Muscle layer of colon (tissue), 2 donors: ENCODE data around the gene CEP112.

Experiments
- H3K27ac ChIP-seq: one replicate; pipeline ENCODE4 v1.7.0; 2013; ENCODE audit warnings: low read depth, mild to moderate bottlenecking, low read length, moderate library complexity
- H3K27me3 ChIP-seq, 2 donors: one replicate each; pipeline ENCODE4 v1.7.0; 2013; ENCODE audit warnings: low read length in 2 of 2, mild to moderate bottlenecking in 2 of 2; ENCODE audit not compliant: insufficient read depth in 2 of 2, control insufficient read depth in 1 of 2
- H3K36me3 ChIP-seq: one replicate; pipeline ENCODE4 v1.7.0; 2013; ENCODE audit warnings: mild to moderate bottlenecking, low read length; ENCODE audit not compliant: insufficient read depth
- H3K4me1 ChIP-seq: one replicate; pipeline ENCODE4 v1.7.0; 2013; ENCODE audit warnings: mild to moderate bottlenecking, low read length; ENCODE audit not compliant: insufficient read depth
- H3K4me3 ChIP-seq, 2 donors: one replicate each; pipeline ENCODE4 v1.7.0; 2013; ENCODE audit warnings: low read length in 2 of 2, low read depth in 1 of 2, mild to moderate bottlenecking in 1 of 2, moderate library complexity in 1 of 2
- H3K9ac ChIP-seq: one replicate; pipeline ENCODE4 v1.7.0; 2013; ENCODE audit warnings: low read length
- H3K9me3 ChIP-seq: one replicate; pipeline ENCODE4 v1.7.0; 2013; ENCODE audit warnings: mild to moderate bottlenecking, low read length
- donor health status: abdominal sarcoma.
- donor health status: Adenocarcinoma of cecum.

The CEP112 gene

DNA sequence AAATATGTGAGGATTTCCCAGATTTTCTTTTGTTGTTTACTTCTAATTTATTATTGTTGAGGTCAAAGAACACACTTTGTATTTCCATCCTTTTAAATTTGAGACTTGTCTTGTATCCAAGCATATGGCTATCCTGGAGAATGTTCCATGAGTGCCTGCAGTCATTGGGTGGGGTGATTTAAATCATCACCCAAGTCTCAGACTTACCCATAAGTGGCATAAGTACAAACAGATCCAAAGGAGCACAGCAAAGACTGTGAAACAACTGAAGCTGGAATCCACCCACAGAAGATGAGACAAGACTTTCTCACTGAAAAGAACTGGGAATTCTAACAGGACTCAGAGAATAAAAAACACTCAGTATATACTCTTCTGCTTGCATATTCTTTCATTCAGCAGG, 239.9 kb downstream of the CEP112 start:
- H3K36me3 ChIP-seq, result no peaks in the 10 kb centered on the region
- H3K4me3 ChIP-seq, result no peak overlapping the region
- no peak overlapping the region for H3K27ac ChIP-seq
- H3K9me3 ChIP-seq, result no peaks in the 10 kb centered on the region
- no peaks in the 10 kb centered on the region for H3K4me1 ChIP-seq
- no peak overlapping the region for H3K9ac ChIP-seq
- no peaks in the 10 kb centered on the region for H3K27me3 ChIP-seq

DNA sequence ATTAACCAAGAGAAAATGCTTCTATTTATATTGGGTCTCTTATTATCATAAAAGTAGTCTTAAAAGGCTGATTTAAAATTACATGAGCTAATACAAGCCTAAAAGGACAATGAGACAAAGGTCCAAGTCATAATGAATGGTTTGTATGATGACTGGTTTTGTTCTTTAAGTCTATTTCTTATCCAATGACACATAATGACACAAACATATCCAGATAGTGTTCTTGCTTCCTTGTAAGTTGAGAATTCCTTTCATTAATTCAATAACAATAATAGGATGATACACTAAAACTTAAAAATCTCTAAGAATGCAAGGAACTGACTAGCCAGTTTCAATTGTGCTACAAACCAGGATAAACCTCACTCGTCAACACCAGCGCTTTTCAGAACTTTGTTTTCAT, 244.1 kb downstream of the CEP112 start:
- H3K27me3 ChIP-seq, result no peaks in the 10 kb centered on the region
- H3K9me3 ChIP-seq, result no peaks in the 10 kb centered on the region
- H3K27ac ChIP-seq, result no peak overlapping the region
- H3K9ac ChIP-seq, result no peak overlapping the region
- no peak overlapping the region for H3K4me3 ChIP-seq
- no peaks in the 10 kb centered on the region for H3K36me3 ChIP-seq
- H3K4me1 ChIP-seq, result no peaks in the 10 kb centered on the region

DNA sequence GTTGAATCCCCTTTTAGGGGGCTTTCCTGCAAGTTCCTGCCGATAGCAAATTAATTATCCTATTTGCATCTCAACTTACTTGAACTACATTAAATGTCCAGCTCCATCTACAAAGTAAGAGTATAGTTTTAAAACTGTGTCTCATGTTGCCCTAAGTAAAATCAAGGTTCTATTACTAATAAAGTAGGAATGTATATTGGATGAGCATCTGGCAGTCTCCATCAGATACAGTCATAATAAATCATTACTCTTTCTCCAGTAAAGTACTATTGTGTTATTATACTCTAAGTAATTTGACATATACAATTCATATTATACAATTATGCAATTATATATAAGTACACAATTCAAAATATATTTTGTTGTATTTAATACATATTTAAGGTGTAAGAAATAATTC, 249.3 kb downstream of the CEP112 start:
- no peak overlapping the region for H3K27ac ChIP-seq
- H3K27me3 ChIP-seq, result no peaks in the 10 kb centered on the region

GRCh38 chr17:65941356-65941899, 250.5 kb downstream of the CEP112 start:
- Histone ChIP-seq H3K9ac (no peak overlapping the region), H3K36me3 (no peaks in the 10 kb centered on the region), H3K4me3 (no peak overlapping the region), H3K9me3 (no peaks in the 10 kb centered on the region), H3K27me3 (no peaks in the 10 kb centered on the region), H3K4me1 (no peaks in the 10 kb centered on the region), H3K27ac (no peak overlapping the region)

More for the DNA sequence above, 249.3 kb downstream of the CEP112 start:
- no peaks in the 10 kb centered on the region for H3K36me3 ChIP-seq
- H3K9ac ChIP-seq, result no peak overlapping the region
- no peak overlapping the region for H3K4me3 ChIP-seq
- H3K4me1 ChIP-seq, result no peaks in the 10 kb centered on the region
- no peaks in the 10 kb centered on the region for H3K9me3 ChIP-seq

DNA sequence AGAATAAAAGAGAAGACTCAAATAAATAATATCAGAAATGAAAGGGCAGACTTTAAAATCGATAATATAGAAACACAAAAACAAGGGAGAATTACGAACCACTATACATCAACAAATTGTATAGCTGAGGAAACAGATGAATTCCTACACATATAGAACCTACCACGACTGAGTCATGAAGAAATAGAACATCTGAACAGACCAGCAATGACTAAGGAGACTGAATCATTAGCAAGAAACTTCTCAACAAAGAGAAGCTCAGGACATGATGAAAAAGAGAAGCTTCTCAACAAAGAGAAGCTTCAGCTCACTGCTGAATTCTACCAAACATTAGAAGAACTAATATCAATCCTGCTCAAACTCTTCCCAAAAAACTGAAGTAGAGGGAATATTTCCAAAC, 255.9 kb downstream of the CEP112 start:
- Histone ChIP-seq H3K9ac (no peak overlapping the region), H3K27ac (no peak overlapping the region), H3K4me1 (no peaks in the 10 kb centered on the region), H3K27me3 (no peaks in the 10 kb centered on the region), H3K9me3 (no peaks in the 10 kb centered on the region), H3K4me3 (no peak overlapping the region), H3K36me3 (no peaks in the 10 kb centered on the region)

GRCh38 chr17:65933290-65933689, 258.6 kb downstream of the CEP112 start:
- no peak overlapping the region for H3K27ac ChIP-seq
- no peaks in the 10 kb centered on the region for H3K4me1 ChIP-seq
- no peaks in the 10 kb centered on the region for H3K27me3 ChIP-seq
- no peak overlapping the region for H3K9ac ChIP-seq
- H3K36me3 ChIP-seq, result no peaks in the 10 kb centered on the region
- no peak overlapping the region for H3K4me3 ChIP-seq
- no peaks in the 10 kb centered on the region for H3K9me3 ChIP-seq

GRCh38 chr17:65931246-65932149, 260.4 kb downstream of the CEP112 start:
- no peak overlapping the region for H3K27ac ChIP-seq
- H3K9me3 ChIP-seq, result no peaks in the 10 kb centered on the region
- no peak overlapping the region for H3K9ac ChIP-seq
- no peaks in the 10 kb centered on the region for H3K36me3 ChIP-seq
- no peak overlapping the region for H3K4me3 ChIP-seq
- H3K27me3 ChIP-seq, result no peaks in the 10 kb centered on the region
- H3K4me1 ChIP-seq, result no peaks in the 10 kb centered on the region

- Histone ChIP-seq H3K9ac (no peak overlapping the region), H3K27me3 (no peaks in the 10 kb centered on the region), H3K4me3 (no peak overlapping the region), H3K27ac (no peak overlapping the region), H3K36me3 (no peaks in the 10 kb centered on the region), H3K4me1 (no peaks in the 10 kb centered on the region), H3K9me3 (no peaks in the 10 kb centered on the region)
These were observed 261.7 kb downstream of the CEP112 start for GRCh38 chr17:65930140-65930730.

- Histone ChIP-seq H3K4me1 (no peaks in the 10 kb centered on the region), H3K9ac (no peak overlapping the region), H3K27ac (no peak overlapping the region), H3K4me3 (no peak overlapping the region), H3K27me3 (no peaks in the 10 kb centered on the region), H3K9me3 (no peaks in the 10 kb centered on the region), H3K36me3 (no peaks in the 10 kb centered on the region)
These were observed 265.3 kb downstream of the CEP112 start for GRCh38 chr17:65926599-65926998.

DNA sequence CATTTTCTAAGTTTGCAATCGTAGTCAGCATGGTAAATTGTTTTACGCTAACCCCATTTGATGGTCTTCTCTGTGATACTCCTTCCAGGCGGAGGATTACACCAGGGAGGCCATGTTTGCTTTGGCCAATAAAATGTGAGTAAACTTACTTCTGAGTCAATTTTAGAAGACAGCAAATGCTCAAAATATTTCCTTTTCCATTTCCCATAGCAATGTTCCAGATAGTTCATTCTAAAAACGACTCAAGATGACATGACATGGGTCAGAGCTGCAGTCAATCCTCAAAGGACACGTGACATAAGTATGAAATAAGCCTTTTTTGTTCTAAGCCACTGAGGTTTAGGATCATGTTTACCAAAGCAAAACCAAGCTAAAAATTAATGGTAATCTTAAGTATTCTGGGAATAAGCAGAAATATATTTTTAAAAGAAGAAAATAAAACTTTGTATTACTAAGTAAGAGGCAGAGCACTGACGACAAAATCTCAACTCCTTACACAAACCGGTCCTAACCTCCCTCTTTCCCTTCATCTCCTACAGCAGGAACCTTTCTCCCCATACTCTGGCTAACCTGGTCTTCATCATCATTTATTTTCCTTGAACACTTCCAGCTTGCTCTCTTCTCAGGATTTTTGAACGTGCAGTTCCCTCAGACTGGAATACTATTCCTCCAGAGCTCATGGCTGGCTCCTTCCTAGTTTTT, 266.2 kb downstream of the CEP112 start:
- Histone ChIP-seq H3K27me3 (no peaks in the 10 kb centered on the region), H3K27ac (no peak overlapping the region), H3K4me1 (no peaks in the 10 kb centered on the region), H3K9me3 (no peaks in the 10 kb centered on the region), H3K36me3 (no peaks in the 10 kb centered on the region), H3K4me3 (no peak overlapping the region), H3K9ac (no peak overlapping the region)

GRCh38 chr17:65920996-65921395, 270.9 kb downstream of the CEP112 start:
- Histone ChIP-seq H3K4me1 (no peaks in the 10 kb centered on the region), H3K27me3 (no peaks in the 10 kb centered on the region), H3K9ac (no peak overlapping the region), H3K36me3 (no peaks in the 10 kb centered on the region), H3K9me3 (no peaks in the 10 kb centered on the region), H3K4me3 (no peak overlapping the region), H3K27ac (no peak overlapping the region)
